KMS-11 (cell line): ENCODE results near the gene SLC27A4.

ENCODE experiments used
- H2AFZ ChIP-seq: fragments of 200-600 bp; sonication (generic); 2 replicates; pipeline ENCODE4 v1.6.1; 2016; ENCODE audit warnings: antibody characterized with exemption, mixed run types, low read depth
- H3K27ac ChIP-seq: fragments of 200-600 bp; sonication (generic); 2 replicates; pipeline ENCODE4 v1.6.1; 2016; ENCODE audit warnings: mild to moderate bottlenecking, mixed run types
- H3K27me3 ChIP-seq: fragments of 200-600 bp; sonication (generic); 2 replicates; pipeline ENCODE4 v1.6.1; 2017; ENCODE audit warnings: mild to moderate bottlenecking, low read depth, mixed run types, moderate library complexity; ENCODE audit not compliant: insufficient read depth
- H3K36me3 ChIP-seq: fragments of 200-600 bp; sonication (generic); 2 replicates; pipeline ENCODE4 v1.6.1; 2017; ENCODE audit warnings: mild to moderate bottlenecking, mixed run types; ENCODE audit not compliant: insufficient read depth
- H3K4me1 ChIP-seq: fragments of 200-600 bp; sonication (generic); 2 replicates; pipeline ENCODE4 v1.6.1; 2016; ENCODE audit warnings: mild to moderate bottlenecking, low read depth, mixed run types; ENCODE audit not compliant: poor library complexity, severe bottlenecking
- H3K4me2 ChIP-seq: fragments of 200-600 bp; sonication (generic); 2 replicates; pipeline ENCODE4 v1.7.0; 2016; ENCODE audit warnings: mild to moderate bottlenecking, mixed run types
- H3K4me3 ChIP-seq: fragments of 200-600 bp; sonication (generic); IDR thresholded peaks from 2 replicates; pipeline ENCODE4 v1.6.1; 2017; ENCODE audit warnings: low read depth, low read length, mixed read lengths; ENCODE audit not compliant: insufficient read depth
- H3K79me2 ChIP-seq: fragments of 200-600 bp; sonication (generic); 2 replicates; pipeline ENCODE4 v1.6.1; 2016; ENCODE audit warnings: low read depth, mixed run types; ENCODE audit not compliant: insufficient read depth
- H3K9ac ChIP-seq: fragments of 200-600 bp; sonication (generic); 2 replicates; pipeline ENCODE4 v1.6.1; 2016; ENCODE audit warnings: mild to moderate bottlenecking, mixed run types
- H4K20me1 ChIP-seq: fragments of 200-600 bp; sonication (generic); 2 replicates; pipeline ENCODE4 v1.6.1; 2016; ENCODE audit warnings: mild to moderate bottlenecking, mixed run types; ENCODE audit not compliant: insufficient read depth
- TF ChIP-seq, protein P1 (sequence below): fragments of 200-600 bp; sonication (generic); conservative IDR thresholded peaks from 2 replicates; pipeline ENCODE4 v1.6.1; 2017; ENCODE audit warnings: low read depth, mild to moderate bottlenecking, antibody characterized with exemption, low read length, moderate library complexity, mixed read lengths

Gene SLC27A4

GRCh38 chr9:128344931-128345605, 4.7 kb downstream of the SLC27A4 start:
- no peak overlapping the region for H3K4me2 ChIP-seq
- no peaks in the 10 kb centered on the region for H3K36me3 ChIP-seq
- no peak overlapping the region for H3K9ac ChIP-seq
- H4K20me1 ChIP-seq = no peaks in the 10 kb centered on the region
- H3K27ac ChIP-seq = no peak overlapping the region
- H2AFZ ChIP-seq = no peak overlapping the region
- H3K4me1 ChIP-seq = no peaks in the 10 kb centered on the region
- H3K27me3 ChIP-seq = no peaks in the 10 kb centered on the region
- H3K4me3 ChIP-seq = no peak overlapping the region
- H3K79me2 ChIP-seq = no peaks in the 10 kb centered on the region
- TF ChIP-seq, protein P1, sequence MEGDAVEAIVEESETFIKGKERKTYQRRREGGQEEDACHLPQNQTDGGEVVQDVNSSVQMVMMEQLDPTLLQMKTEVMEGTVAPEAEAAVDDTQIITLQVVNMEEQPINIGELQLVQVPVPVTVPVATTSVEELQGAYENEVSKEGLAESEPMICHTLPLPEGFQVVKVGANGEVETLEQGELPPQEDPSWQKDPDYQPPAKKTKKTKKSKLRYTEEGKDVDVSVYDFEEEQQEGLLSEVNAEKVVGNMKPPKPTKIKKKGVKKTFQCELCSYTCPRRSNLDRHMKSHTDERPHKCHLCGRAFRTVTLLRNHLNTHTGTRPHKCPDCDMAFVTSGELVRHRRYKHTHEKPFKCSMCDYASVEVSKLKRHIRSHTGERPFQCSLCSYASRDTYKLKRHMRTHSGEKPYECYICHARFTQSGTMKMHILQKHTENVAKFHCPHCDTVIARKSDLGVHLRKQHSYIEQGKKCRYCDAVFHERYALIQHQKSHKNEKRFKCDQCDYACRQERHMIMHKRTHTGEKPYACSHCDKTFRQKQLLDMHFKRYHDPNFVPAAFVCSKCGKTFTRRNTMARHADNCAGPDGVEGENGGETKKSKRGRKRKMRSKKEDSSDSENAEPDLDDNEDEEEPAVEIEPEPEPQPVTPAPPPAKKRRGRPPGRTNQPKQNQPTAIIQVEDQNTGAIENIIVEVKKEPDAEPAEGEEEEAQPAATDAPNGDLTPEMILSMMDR = no peak

- TF ChIP-seq, protein P1 = no peak
- Histone ChIP-seq H3K27me3 (no peaks in the 10 kb centered on the region), H3K36me3 (no peaks in the 10 kb centered on the region), H3K4me3 (no peak overlapping the region), H3K4me2 (no peak overlapping the region), H2AFZ (no peak overlapping the region), H3K27ac (no peak overlapping the region), H3K4me1 (no peaks in the 10 kb centered on the region), H3K9ac (no peak overlapping the region), H3K79me2 (no peaks in the 10 kb centered on the region), H4K20me1 (no peaks in the 10 kb centered on the region)
Observed at GRCh38 chr9:128349125-128349524, 8.8 kb downstream of the SLC27A4 start.

GRCh38 chr9:128349772-128350171, 9.4 kb downstream of the SLC27A4 start:
- no peak overlapping the region for H2AFZ ChIP-seq
- no peak overlapping the region for H3K4me2 ChIP-seq
- H3K4me3 ChIP-seq = no peak overlapping the region
- no peak overlapping the region for H3K9ac ChIP-seq
- no peaks in the 10 kb centered on the region for H3K27me3 ChIP-seq
- H3K27ac ChIP-seq = no peak overlapping the region
- no peaks in the 10 kb centered on the region for H3K36me3 ChIP-seq
- no peaks in the 10 kb centered on the region for H3K79me2 ChIP-seq
- TF ChIP-seq, protein P1 = no peak
- no peaks in the 10 kb centered on the region for H4K20me1 ChIP-seq
- no peaks in the 10 kb centered on the region for H3K4me1 ChIP-seq

GRCh38 chr9:128355451-128355850, 15.1 kb downstream of the SLC27A4 start:
- Histone ChIP-seq H2AFZ (no peak overlapping the region), H4K20me1 (no peaks in the 10 kb centered on the region), H3K9ac (no peak overlapping the region), H3K27ac (no peak overlapping the region), H3K4me2 (no peak overlapping the region), H3K36me3 (no peaks in the 10 kb centered on the region), H3K79me2 (no peaks in the 10 kb centered on the region), H3K4me1 (no peaks in the 10 kb centered on the region), H3K4me3 (no peak overlapping the region), H3K27me3 (no peaks in the 10 kb centered on the region)
- TF ChIP-seq, protein P1 = no peak
